ENCODE data around the gene RAB17. TPM values are rescaled to one million over a fixed set of nuclear protein-coding genes. Genes with fewer than 3 reads are reported as not detected.
"Not testable (repeated sequence)": the region's sequence is repeated elsewhere in the genome, so short reads cannot be mapped to it uniquely, and the experiment has no call there.

RAB17 gene
- total RNA-seq, 1 donor from 2014 or later, result 10.9 TPM

DNA sequence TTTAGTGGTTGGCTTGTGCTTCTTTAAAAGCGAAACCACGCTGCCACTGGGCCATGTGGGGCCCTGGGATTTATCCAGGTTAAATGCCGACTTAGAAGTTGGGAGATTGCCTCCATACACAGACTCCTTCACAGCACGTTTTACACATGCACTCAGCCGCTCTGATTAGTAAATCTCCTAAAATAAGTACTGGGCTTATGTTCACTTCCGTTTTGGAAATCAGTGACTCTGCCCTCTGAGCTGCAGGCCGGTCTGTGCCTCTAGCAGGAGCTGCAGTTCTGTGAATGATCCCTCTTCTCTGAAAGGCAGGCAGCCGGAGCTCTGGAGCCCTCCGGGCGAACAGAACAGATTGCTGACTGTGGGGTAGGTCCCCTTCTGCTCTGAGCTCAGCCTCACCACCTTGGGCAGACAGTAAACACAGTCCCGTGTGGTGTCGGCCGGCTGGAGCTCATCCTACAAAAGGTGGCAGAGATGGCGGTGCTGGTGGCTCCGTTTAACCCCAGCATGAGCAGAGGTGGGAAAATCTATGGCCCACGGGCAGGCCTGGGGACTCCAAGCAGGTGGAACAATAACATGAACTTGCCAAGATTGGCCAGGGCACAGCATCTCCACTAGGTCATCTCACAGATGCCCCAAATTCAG lies 9.8 kb upstream of the RAB17 start:
- DNase-seq (ENCODE audit: low read depth in 2 of 2), result peak; percentile 66 to 84

DNA sequence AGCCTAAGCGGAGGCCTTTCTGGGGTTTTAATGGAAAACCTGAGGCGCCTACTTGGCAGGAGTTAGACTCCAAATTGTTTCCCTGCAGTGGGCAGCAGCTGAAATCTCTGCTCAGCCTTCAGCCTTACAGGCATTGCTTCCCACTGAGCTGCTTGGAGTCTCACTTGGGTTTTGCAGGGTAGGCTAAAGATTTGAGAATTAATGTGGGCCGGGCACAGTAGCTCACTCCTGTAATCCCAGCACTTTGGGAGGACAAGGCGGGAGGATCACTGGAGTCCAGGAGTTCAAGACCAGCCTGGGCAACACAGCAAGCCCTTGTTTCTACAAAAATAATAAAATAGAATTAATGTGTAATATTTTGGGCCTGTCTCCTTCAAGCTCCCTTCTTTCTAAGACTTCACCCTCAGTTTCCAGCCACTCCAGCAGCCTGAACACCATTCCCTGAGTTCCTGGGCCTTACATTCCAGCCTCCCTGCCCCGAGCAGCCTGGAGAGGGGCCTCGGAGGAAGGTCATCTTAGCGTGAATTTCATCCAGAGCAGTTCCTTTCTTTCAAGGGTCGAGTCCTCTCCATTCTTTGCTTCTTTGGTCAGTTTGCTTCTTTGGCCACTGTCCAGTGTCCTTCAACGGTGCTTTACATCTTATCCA lies 9.1 kb upstream of the RAB17 start:
- no peak for DNase-seq (ENCODE audit: low read depth in 2 of 2)

GRCh38 chr2:237598468-237599208 lies 8.1 kb upstream of the RAB17 start:
- no peak for DNase-seq (ENCODE audit: low read depth in 2 of 2)

GRCh38 chr2:237597196-237598145 lies 6.9 kb upstream of the RAB17 start:
- no peak for DNase-seq (ENCODE audit: low read depth in 2 of 2)

DNA sequence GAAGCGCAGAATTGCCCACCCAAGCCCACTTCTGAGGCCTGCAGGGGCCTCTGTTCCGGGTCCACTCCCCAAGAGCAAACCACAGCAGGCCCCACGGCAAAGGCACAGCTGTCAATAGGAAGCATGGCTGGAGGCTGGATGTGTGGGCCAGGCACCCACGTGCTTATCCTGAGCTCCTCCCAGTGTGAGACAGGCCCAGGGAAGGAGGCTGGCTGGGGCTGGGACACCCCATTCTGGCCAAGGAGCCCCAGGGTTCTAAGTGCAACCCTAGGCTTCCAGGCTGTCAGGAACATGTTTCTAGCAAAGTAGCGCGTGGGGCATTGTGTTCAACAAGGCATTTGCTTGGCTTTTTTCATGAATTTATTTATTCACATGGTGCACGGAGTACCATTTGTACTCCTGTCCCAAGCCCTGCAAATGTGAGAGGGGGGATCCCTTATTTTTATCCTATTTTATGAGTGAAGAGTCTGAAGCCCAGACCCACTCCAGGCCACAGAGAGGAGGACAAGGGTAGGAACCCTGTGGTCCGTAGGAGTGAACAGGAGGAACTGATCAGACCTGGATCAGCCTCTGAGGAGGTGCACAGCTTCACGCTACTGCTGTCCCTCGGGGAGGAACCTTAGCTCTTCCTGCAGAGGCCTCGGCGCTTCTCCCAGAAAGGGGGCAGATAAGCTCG lies 6.1 kb upstream of the RAB17 start:
- no peak for DNase-seq (ENCODE audit: low read depth in 2 of 2)

- not testable (repeated sequence) for DNase-seq (ENCODE audit: low read depth in 2 of 2)
These were observed 5.4 kb upstream of the RAB17 start for GRCh38 chr2:237595829-237596519.

- DNase-seq (ENCODE audit: low read depth in 2 of 2), result no peak
These were observed 4.0 kb upstream of the RAB17 start for GRCh38 chr2:237594514-237594871.

DNA sequence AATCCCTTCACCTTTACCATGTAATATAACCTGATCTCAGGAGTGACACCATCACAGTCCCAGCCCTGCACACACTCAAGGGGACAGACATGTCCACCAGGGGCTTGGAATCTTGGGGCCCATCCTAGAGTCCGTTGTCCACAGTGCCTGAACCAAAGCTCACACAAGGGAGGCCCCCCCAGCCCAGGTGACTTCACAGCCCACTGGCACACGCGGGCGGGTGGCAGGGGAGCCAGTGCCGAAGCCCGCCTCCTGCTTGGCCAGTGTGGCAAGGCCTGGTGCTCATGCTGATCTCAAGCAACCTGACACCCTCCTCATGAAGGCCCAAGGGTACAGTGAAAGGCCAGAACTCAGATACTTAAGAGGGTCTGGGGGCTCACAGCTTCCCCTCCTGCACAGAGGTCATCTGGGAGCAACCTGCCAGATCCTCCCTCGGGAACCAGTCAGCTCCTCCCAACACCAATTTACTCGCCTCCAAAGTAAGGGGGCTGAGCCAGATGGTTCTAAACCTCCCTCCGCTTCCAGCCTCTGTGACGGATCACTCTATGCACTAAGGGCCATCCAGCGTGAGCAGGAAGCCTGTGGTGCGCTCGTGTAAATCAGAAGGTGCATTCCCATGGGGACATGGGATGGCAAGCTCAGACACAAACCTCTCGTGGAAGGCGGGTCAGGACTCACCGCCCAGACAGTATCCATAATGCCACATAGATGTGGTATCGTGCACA lies 3.2 kb upstream of the RAB17 start:
- DNase-seq (ENCODE audit: low read depth in 2 of 2), result no peak

DNA sequence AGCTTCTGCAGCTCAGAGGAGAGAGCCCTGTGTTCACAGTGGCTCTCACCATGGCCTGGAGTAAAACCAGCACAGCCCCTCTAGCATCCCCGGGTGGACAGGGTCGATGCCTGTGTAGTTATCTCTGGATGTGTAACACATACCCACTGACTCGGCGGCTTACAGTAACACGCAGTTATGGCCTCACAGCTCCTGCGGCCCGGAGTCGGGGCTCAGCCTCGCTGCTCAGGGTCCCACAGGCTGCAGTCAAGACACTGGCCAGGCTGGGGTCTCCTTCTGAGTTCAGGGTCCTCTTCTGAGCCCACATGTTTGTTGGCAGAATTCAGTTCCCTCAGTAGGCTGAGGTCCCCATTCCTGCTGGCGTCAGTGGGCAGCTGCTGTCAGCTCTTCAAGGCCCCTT lies 2.5 kb upstream of the RAB17 start:
- DNase-seq (ENCODE audit: low read depth in 2 of 2), result no peak

DNA sequence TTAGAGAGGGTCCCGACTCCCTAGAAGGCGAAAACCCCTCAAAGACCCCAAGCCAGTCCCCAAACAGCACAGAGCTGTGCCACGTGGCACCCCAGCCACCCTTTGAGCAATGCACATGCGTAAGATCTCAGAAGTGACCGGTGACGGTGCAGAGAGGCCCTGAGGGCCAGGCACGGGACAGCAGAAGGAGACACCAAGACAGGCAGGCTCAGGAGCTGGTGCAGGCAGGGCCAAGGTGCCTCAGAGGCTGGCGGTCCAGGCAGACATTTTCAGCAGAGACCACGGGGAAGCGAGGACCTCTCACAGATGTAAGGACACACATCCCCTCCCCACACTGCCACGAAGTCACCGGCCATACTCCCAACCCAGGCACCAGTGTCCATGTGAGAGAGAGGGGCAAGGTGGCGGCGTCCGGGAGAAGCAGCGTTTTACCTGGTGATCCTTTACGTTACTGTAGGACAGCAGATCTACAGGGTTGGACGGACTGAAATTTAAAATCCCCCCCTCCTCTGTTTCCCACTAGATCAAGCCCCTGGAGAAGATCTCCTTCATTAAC lies 2.0 kb upstream of the RAB17 start:
- no peak for DNase-seq (ENCODE audit: low read depth in 2 of 2)

GRCh38 chr2:237591141-237591881 lies 777 bp upstream of the RAB17 start:
- no peak for DNase-seq (ENCODE audit: low read depth in 2 of 2)

- no peak for DNase-seq (ENCODE audit: low read depth in 2 of 2)
These were observed 2.4 kb downstream of the RAB17 start for GRCh38 chr2:237588044-237588696.

- no peak for DNase-seq (ENCODE audit: low read depth in 2 of 2)
These were observed 4.8 kb downstream of the RAB17 start for GRCh38 chr2:237585590-237586221.

DNA sequence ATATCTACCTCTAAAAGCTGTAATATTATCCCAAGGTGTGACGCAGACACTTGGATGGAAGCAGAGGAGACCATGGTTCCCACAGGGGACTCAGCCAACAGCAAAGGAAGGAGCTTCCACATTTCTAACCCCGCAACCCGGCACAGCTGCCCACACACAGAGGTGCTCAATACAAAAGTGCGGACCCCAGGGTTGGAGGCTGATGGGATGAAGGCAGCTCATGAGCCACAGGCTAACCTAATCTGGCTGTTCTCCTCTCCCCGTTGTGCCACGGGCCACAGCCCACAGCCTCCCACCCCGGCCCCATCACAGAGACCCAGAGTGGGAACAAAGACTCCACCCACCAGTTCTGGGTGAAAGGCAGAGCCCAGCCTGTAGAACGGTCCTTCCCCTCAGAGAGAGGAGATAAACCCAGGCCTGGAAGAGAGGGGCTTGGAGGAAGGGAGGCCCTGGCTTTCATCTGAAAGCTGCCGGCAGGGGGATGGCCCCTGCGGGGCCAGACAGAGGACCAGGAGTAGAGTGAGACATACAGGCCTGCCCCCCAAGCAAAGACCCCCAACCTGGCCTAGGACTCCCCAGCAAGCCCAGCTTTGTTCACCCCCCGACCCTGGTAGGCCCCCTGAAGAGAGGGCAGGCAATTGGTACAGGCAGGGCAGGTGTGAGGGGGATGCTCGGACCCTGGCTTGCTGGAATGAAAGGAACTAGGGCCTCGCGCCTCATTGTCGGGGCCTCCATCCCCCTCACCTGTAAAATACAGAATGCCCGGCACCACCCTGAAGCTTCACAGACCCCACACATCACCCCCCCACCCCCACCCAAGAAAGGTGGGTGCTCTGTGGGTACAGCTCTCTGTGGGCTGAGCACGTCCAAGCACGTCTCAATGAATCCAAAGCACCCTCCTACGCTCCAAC lies 6.9 kb downstream of the RAB17 start:
- no peak for DNase-seq (ENCODE audit: low read depth in 2 of 2)

GRCh38 chr2:237581751-237582746 lies 8.5 kb downstream of the RAB17 start:
- DNase-seq (ENCODE audit: low read depth in 2 of 2), result peak; percentile 80 to 99
